ENCODE measurements around the gene MYZAP.

MYZAP gene

DNA sequence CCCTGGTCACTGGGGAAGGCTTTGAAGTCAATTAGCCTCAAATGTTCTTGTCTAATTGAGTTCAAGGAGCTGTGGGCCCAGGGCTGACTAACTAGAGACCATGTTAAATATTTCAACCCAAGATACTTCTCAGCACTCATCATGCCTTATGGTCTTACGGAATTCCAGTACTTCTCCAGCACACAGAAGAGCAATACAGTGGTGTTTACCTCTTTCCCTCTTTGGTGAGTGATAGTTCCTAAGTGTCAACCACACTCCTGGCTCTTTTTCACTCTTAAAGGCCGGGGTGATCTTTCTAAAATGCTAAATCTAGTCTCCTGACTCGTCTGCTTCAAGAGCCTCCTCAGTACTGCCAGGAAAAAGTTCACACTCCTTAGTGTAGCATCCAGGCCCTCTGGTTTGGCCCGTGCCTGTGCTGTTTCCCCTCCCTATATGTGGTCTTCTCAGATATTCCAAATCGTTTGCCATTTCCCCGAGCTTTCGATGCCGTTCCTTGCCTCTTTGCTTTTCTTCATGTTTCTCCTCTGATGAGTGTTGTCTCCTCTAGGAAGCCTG is 4.7 kb downstream of the MYZAP start:
- no peaks in the 10 kb centered on the region for H3K36me3 ChIP-seq (ENCODE audit: insufficient read depth, low read length)
- peaks cover 7% of the 10 kb centered on the region for H3K4me1 ChIP-seq (ENCODE audit: insufficient read depth, low read length, poor library complexity, severe bottlenecking)
- TF ChIP-seq, protein P1, sequence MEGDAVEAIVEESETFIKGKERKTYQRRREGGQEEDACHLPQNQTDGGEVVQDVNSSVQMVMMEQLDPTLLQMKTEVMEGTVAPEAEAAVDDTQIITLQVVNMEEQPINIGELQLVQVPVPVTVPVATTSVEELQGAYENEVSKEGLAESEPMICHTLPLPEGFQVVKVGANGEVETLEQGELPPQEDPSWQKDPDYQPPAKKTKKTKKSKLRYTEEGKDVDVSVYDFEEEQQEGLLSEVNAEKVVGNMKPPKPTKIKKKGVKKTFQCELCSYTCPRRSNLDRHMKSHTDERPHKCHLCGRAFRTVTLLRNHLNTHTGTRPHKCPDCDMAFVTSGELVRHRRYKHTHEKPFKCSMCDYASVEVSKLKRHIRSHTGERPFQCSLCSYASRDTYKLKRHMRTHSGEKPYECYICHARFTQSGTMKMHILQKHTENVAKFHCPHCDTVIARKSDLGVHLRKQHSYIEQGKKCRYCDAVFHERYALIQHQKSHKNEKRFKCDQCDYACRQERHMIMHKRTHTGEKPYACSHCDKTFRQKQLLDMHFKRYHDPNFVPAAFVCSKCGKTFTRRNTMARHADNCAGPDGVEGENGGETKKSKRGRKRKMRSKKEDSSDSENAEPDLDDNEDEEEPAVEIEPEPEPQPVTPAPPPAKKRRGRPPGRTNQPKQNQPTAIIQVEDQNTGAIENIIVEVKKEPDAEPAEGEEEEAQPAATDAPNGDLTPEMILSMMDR (conservative IDR thresholded peaks at IDR 0.05; ENCODE audit: low read length) = no peak
- no peak for TF ChIP-seq EZH2phosphoT487 (IDR thresholded peaks at IDR 0.05; ENCODE audit: borderline replicate concordance)
- H3K9ac ChIP-seq (ENCODE audit: low read depth, low read length, poor library complexity, severe bottlenecking) = no peak overlapping the region
- no peak overlapping the region for H2AFZ ChIP-seq (ENCODE audit: low read length)
- H4K20me1 ChIP-seq (ENCODE audit: insufficient read depth, low read length, poor library complexity, severe bottlenecking) = no peaks in the 10 kb centered on the region
- no peaks in the 10 kb centered on the region for H3F3A ChIP-seq (ENCODE audit: low read depth)
- H3K27me3 ChIP-seq (ENCODE audit: insufficient read depth, low read length, poor library complexity, severe bottlenecking) = no peaks in the 10 kb centered on the region
- no peaks in the 10 kb centered on the region for H3K9me3 ChIP-seq (ENCODE audit: insufficient read depth, low read depth, low read length)
- no peaks in the 10 kb centered on the region for H3K9me2 ChIP-seq (replicated peaks; ENCODE audit: low read depth, low read length)
- H3K4me2 ChIP-seq (ENCODE audit: low read depth, low read length, poor library complexity, severe bottlenecking) = no peak overlapping the region
- H3K79me2 ChIP-seq (ENCODE audit: insufficient read depth, low read length) = no peaks in the 10 kb centered on the region
- no peak overlapping the region for H3K4me3 ChIP-seq (ENCODE audit: low read length, poor library complexity, severe bottlenecking)

DNA sequence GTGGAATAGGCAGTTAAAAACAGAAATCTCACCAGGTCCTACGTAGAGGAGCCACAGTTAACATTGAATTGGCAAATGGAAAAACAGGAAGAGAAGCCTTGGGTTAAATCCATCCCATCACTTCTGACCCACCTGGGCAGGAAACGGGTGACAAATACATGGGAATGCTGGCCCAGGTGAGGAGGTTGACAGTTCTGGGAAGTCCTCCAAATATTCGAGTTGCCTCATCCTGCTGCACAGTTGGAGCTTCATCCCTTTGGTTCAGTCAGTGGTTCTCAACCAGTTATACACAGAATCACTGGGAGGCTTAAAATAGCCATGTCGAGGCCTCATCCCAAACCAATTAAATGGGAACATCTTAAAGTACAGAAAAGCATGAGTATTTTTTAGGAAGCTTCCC is 5.3 kb downstream of the MYZAP start:
- Histone ChIP-seq H3K4me2 (ENCODE audit: low read depth, low read length, poor library complexity, severe bottlenecking) (no peak overlapping the region), H3K4me1 (ENCODE audit: insufficient read depth, low read length, poor library complexity, severe bottlenecking) (peaks cover 7% of the 10 kb centered on the region), H3K9ac (ENCODE audit: low read depth, low read length, poor library complexity, severe bottlenecking) (no peak overlapping the region), H2AFZ (ENCODE audit: low read length) (no peak overlapping the region), H3F3A (ENCODE audit: low read depth) (no peaks in the 10 kb centered on the region), H3K4me3 (ENCODE audit: low read length, poor library complexity, severe bottlenecking) (no peak overlapping the region), H3K9me2 (replicated peaks; ENCODE audit: low read depth, low read length) (no peaks in the 10 kb centered on the region), H3K79me2 (ENCODE audit: insufficient read depth, low read length) (no peaks in the 10 kb centered on the region), H3K9me3 (ENCODE audit: insufficient read depth, low read depth, low read length) (no peaks in the 10 kb centered on the region), H3K27me3 (ENCODE audit: insufficient read depth, low read length, poor library complexity, severe bottlenecking) (no peaks in the 10 kb centered on the region), H3K36me3 (ENCODE audit: insufficient read depth, low read length) (no peaks in the 10 kb centered on the region), H4K20me1 (ENCODE audit: insufficient read depth, low read length, poor library complexity, severe bottlenecking) (no peaks in the 10 kb centered on the region)
- TF ChIP-seq EZH2phosphoT487 (IDR thresholded peaks at IDR 0.05; ENCODE audit: borderline replicate concordance) = no peak
- TF ChIP-seq, protein P1 (conservative IDR thresholded peaks at IDR 0.05; ENCODE audit: low read length) = no peak

DNA sequence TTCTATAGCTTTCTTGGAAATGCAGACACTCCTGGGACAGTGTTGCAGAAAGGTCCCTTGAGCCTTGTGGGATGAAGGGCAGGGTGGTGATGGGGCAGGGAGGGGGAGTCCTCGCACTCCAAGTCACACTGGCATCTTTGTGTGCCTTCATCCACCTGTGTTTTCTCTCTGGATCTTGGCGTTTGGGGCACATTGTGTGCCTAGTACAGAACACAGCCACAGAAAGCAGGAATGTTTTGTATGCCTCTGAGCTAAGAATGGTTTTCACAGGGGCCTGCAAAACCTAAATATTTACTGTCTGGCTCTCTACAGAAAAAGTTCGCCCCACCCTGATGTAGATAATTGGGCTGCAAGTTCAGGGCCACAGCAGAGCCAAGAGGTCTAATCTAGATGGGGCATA is 5.7 kb downstream of the MYZAP start:
- Histone ChIP-seq H3K4me2 (ENCODE audit: low read depth, low read length, poor library complexity, severe bottlenecking) (no peak overlapping the region), H3K36me3 (ENCODE audit: insufficient read depth, low read length) (no peaks in the 10 kb centered on the region), H4K20me1 (ENCODE audit: insufficient read depth, low read length, poor library complexity, severe bottlenecking) (no peaks in the 10 kb centered on the region), H3K4me1 (ENCODE audit: insufficient read depth, low read length, poor library complexity, severe bottlenecking) (peaks cover 7% of the 10 kb centered on the region), H3K9me3 (ENCODE audit: insufficient read depth, low read depth, low read length) (no peaks in the 10 kb centered on the region), H3K27me3 (ENCODE audit: insufficient read depth, low read length, poor library complexity, severe bottlenecking) (peaks cover 1% of the 10 kb centered on the region), H3K79me2 (ENCODE audit: insufficient read depth, low read length) (no peaks in the 10 kb centered on the region), H3K9me2 (replicated peaks; ENCODE audit: low read depth, low read length) (no peaks in the 10 kb centered on the region), H3K4me3 (ENCODE audit: low read length, poor library complexity, severe bottlenecking) (no peak overlapping the region), H3F3A (ENCODE audit: low read depth) (no peaks in the 10 kb centered on the region), H2AFZ (ENCODE audit: low read length) (no peak overlapping the region), H3K9ac (ENCODE audit: low read depth, low read length, poor library complexity, severe bottlenecking) (no peak overlapping the region)
- TF ChIP-seq, protein P1 (conservative IDR thresholded peaks at IDR 0.05; ENCODE audit: low read length) = no peak
- no peak for TF ChIP-seq EZH2phosphoT487 (IDR thresholded peaks at IDR 0.05; ENCODE audit: borderline replicate concordance)

Measured in Loucy (cell line).